ENCODE results near the gene SEC31B.
A peak's percentile ranks its signal among the peaks of the same experiment; 100 is the strongest.

SEC31B gene

DNA sequence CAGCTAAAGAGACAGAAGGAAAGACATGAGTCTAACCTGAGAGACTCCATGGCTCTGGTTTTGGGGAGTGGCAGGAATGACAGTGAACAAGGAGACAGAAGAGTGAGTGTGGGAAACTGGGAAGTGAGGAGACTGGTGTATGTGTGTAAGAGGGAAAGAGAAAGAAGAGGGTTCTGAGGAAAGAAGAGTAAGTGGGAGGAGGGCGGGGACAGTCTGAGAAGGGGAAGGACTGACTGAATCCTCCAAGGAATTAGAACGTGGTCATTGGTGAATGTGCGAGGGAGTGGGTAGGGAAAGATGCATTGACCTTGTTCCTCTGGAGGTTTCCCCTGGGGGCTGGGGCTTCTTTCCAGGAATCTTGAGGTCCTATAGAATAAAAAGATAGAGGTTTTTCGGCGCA is 30.3 kb downstream of the SEC31B start:
- DNase-seq: no peak

- DNase-seq: no peak
Measured at GRCh38 chr10:100487529-100487928, 32.1 kb downstream of the SEC31B start.

DNA sequence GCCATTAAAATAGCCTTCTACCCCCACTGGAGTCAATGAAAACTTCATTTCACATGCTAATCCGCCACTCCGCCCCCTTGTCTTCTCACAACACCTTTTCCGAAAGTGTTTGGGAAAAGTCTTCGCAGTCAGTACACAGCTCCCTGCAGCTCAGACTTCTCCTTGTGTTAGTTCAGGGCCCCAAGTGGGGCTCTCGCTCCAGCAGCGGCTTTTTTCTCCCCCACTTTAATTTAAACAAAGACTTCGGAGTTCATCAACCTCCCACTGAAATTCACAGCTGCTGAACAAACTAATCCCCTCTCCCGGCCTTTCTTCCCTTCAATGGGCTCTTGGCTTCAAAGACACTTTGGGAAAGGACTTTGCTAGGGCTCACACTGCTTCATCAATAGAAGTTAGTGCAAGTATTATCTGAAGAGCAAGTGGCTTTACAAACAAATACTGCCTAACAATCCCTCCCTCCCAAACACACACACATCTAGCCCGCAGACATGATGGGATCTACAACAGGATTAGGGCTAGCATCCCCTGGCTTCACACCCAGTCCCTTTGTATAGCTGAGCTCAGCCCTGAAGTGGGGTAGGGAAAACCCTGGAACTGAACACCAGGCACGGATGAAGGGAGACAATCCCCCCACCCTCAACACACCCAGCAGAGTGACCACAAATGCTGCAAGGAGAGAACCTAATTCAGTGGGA is 33.7 kb downstream of the SEC31B start:
- DNase-seq: no peak

DNA sequence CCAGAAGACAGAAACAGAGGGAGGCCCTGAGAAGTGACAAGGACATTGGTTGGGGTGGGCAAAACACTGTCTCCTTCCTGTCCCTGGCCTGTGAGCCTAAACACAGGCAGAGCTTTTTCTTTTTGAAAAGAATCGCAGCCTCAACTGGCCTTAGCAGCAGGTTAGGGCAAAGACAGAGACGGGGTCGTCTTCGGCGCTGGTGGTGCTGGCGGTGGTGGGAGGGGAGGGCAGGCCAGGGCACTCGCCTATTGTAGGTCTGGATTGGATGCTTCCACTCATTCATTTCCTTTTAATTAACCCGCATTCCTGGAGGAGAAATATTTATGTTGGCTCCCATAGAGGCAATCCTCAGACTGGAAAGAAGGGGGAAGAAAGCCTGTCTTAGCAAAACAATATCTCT is 34.3 kb downstream of the SEC31B start:
- no peak for DNase-seq

DNA sequence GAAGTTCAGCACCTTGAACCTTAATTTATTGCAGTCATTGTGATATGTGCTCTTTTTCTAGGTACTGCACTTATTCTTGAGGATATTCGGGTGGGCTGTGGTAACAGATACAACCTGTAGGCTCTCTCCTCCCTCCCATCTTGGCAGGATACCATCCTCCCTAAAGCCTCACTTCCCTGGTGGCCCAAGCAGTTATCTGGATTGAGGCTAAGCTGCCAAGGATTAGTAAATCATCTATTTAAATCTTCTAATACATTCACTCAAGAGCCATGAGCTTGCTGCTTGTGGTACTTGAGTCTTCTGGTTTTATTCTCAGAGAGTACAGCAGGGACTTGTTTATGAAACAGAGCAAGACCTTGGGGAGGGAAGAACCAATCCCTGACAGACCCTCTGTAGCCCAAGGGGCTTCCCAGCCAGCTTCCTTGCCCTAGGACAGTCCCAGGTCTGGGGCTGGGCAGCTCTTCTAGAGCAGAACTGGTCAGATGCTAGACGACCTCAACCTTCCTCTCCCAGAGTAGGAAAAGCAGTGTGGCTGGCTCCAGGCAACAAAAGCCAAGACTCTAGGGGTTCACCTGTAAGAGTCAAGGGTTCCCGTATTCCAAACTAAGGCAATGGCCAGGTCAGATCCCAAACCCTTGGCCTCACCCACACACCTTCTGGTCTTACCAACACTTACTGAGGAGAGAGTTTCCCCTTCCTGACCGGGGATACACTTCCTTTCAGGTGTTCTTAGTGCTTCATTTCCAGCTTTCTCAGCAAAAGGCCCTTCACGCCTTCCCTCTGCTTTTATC is 35.6 kb downstream of the SEC31B start:
- DNase-seq: no peak

DNA sequence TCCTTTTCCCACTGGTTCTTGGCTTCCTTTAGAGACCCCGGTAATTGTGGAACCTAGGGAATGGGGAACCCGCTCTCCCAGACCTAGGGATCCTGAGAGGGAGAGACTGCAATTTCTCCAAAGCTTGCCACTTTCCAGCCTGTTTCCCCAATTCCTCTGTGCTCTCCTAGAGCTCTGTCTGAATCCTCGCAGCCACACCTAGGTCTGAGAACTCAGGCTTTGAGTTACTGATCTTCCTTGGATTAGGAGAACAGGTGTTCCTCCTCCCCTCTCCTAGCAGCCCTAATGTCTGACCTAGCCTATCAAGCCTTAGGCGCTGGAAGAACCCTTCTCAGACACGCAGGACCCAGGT is 36.9 kb downstream of the SEC31B start:
- DNase-seq: no peak

DNA sequence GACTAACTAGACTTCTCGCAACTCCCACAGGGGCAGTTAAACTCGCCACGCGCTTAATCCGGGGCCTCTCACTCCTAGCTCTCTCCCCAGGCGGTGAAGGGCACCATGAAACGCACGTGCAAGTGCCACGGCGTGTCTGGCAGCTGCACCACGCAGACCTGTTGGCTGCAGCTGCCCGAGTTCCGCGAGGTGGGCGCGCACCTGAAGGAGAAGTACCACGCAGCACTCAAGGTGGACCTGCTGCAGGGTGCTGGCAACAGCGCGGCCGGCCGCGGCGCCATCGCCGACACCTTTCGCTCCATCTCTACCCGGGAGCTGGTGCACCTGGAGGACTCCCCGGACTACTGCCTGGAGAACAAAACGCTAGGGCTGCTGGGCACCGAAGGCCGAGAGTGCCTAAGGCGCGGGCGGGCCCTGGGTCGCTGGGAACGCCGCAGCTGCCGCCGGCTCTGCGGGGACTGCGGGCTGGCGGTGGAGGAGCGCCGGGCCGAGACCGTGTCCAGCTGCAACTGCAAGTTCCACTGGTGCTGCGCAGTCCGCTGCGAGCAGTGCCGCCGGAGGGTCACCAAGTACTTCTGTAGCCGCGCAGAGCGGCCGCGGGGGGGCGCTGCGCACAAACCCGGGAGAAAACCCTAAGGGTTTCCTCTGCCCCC is 37.4 kb downstream of the SEC31B start:
- DNase-seq: peak; percentile 0

DNA sequence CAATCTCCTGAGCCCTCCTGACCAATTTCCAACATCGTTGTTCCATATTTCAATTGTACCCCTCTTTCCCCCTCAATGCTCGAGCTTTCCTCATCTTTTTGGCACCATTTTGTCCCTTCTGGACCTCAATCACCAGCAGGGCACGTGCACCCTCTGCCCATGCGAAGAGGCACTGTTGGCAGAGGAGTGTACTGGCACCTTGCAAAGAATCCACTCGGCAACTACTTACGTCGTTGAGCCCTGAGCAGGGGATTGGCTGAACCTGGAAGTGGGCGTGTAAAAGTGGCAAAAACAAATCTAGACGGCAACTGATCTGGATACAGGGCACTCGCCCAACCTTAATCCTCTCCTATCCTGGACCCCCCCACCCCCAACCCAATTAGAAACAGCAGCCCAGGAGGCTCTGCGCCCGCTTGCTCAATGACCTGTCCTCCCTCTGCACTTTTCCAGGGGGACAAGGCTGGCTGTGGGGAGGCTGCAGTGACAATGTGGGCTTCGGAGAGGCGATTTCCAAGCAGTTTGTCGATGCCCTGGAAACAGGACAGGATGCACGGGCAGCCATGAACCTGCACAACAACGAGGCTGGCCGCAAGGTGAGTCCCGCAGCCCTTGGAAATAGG is 38.1 kb downstream of the SEC31B start:
- DNase-seq: peak; percentile 18

DNA sequence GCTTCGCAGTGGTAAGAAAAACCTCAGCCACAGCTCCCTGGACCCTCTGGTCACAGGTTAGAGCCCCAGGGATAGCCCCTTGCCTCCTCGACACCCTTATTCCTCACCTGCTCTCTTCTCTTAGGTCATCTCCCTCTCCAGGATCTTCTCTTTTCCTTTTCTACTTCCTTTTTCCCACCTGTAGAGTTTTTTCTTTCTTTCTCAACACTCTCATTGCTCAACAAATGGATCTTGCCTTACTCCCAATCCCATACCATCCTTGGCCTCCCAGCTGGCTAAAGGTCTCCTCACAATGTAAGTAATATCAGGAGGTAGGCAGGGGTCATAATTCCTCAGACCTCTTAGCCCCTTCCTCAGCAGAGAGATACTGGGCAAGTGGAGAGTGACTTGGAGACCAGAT is 39.7 kb downstream of the SEC31B start:
- DNase-seq: no peak

DNA sequence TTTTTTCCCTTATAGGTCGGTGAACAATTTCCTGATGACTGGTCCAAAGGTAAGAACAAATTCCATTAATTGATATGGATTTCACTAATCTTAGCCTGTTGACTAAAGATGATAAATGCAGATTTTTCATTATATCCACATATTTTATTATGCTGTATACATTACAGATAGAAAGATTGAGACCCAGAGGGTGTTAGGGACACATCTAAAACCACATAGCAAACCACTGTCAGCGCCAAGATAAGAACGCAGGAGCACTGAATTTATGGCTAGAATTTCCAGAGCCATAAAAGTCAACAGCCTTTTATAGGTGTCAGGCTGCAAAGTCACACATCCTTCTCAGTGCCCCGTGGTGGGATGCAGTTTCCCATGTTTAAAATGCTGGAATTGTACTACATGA is 40.6 kb downstream of the SEC31B start:
- DNase-seq: no peak

- no peak for DNase-seq
Measured at GRCh38 chr10:100477970-100478369, 41.7 kb downstream of the SEC31B start.

DNA sequence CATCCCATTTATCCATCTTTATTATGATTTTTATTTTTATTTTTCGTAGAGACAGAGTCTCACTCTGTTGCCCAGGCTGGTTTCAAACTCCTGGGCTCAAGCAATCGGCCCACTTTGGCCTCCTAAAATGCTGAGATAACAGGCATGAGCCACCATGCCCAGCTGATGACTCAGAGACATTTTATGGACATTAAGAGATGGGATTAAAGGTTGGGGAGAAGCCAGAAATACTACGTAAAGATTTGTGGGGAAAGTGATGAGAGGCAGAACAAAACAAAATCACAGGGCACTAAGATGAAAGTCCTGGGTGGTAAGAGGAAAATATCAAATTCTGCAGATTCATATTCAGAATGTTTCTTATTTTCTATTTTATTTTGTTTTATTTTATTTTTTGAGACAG is 49.3 kb downstream of the SEC31B start:
- DNase-seq: no peak

- DNase-seq: no peak
Measured at GRCh38 chr10:100469756-100470155, 49.9 kb downstream of the SEC31B start.

DNA sequence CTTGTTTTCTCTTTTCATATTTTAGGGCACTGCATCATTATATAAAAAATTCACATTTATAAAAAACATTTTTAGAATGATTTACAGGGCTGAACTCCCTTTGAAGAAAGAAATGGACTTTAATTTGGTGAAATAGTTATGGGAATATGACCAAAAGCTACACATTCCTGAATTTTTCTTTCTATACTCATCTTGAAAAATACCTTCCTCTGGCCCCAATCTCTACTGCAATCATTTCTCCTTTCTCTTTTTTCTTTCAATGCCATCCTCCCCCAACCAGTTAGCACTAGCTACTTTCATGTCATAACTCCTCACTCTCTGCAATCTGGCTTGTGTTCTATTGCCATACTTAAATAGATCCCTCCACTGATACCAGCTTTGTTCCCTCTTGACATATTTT is 50.7 kb downstream of the SEC31B start:
- DNase-seq: no peak

- no peak for DNase-seq
Measured at GRCh38 chr10:100468322-100468721, 51.3 kb downstream of the SEC31B start.

DNA sequence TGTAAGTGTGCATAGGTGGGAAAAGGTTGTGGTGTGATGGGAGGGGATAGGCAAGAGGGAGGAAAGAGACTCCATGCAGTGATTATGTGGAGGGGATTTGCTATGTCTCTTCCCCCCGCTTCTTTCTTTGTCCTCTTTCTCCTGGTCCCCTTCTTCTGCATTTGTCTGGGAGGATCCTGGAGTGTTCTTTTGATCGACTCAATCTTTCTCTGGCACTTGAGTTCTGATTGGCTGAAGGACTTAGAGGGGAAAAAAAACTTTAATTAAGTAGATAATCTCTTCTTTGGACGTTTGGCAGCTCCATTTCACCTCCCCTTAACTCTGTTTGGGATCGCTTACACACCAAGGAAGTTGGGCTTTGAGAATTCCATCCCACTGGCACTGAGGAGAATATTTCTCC is 57.0 kb downstream of the SEC31B start, which contains the start of gene WNT8B:
WNT8B (plus strand) TSS at position 301 of the 400 bp plus-strand sequence. CDS start 160 bp downstream, outside the sequence.
- DNase-seq: no peak

DNA sequence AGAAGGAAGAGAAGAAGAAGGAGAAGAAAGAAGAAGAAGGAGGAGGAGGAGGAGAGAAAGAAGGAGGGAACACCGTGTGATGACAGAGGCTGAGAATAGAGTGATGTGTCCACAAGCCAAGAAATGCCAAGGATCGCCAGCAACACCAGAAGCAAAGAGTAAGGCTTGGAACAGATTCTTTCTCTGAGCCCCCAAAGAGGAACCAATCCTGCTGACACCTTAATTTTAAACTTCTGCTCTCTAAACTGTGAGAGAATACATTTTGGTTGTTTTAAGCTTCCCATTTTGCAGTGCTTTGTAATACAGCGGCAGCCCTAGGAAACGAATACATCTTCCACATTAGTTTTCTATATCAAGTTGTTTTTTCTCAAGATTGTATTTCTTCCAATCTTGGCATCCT is 70.7 kb downstream of the SEC31B start:
- DNase-seq: no peak

GRCh38 chr10:100447663-100448062 is 72.0 kb downstream of the SEC31B start:
- DNase-seq: no peak

DNA sequence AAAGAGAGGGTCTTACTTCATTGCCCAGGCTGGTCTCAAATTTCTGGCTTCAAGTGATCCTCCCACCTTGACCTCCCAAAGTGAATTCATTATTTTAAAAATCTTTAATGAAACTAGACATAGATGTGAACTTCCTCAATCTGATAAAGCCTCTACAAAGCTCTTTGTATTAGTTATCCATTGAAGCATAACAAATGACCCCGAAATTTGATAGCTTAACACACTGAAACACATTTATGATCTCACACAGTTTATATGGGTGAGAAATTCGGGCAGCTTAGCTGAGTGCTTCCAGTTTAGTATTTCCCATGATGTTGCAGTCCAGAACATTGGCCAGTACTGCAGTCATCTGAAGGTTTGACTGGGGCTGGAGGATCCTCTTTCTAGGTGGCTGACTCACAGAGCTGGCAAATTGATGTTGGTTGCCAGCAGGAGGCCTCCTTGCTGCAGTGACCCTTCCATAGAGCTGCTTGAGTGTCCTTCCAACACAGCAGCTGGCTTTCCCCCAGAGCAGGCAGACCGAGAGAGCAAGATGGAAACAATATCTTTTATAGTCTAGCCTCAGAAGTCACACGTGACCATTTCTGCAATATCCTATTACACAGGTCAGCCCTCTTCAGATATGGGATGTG is 73.4 kb downstream of the SEC31B start:
- DNase-seq: no peak

DNA sequence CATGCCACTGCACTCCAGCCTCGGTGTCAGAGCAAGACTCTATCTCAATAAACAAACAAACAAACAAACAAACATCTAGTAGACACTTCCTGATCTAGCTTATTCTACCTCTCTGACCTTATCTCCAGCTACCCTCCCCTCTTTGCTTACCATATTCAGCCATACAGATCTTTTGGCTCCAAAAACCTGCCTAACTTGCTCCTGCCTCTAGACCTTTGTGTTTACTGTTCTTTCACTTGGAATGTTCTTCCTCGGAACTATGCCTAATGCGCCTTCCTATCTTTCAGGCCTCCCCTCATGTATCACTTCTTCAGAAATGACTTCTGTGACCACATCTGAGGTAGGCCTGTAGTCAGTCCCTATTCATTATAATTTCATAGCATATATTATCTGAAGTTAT is 77.1 kb downstream of the SEC31B start:
- no peak for DNase-seq

DNA sequence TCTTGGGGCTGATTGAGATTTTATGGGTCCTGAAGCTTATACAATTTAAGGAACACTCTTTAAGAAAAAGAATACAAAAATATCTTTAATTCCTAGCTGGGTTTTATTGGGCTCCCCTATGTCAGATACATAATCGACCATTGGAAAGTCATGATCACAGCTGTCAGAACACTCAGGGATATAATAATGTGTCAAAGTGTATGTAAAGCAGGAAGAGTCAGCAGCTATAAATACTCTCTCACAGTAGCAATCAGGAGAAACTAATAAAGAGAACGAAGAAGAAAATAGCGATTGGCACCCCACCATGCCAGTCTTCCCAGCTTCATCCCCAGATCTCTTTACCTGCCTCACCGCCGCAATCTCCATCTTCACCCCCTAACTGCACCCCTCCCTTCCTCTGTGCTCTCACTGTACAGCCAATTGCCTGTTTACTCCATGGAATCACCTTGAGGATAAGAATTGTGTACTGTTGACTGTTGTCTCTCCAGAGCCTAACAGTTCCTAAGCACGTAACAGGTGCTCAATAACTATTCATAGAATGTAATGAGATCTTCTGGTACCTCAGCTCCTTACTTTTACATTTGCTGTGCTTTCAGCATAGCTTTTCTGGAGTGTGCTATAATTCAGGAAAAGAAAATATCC is 80.9 kb downstream of the SEC31B start:
- DNase-seq: no peak

Data from NCI-H446 treated with DMSO at 0.1 percent for 48 hours (cell line).